MM.1S (cell line): Measurements from ENCODE around the gene AP1AR.
A peak's percentile ranks its signal among the peaks of the same experiment; 100 is the strongest.
"Not testable (repeated sequence)": the region's sequence is repeated elsewhere in the genome, so short reads cannot be mapped to it uniquely, and the experiment has no call there.

Source experiments
- DNase-seq: peaks from one replicate; pipeline ENCODE4 v3.0.0-alpha.2; 2015
- H2AFZ ChIP-seq: fragments of 300-600 bp; sonication (generic); 2 replicates; pipeline ENCODE4 v1.6.0; 2016; ENCODE audit warnings: antibody characterized with exemption, low read length
- H3F3A ChIP-seq: fragments of 300-600 bp; sonication (generic); 2 replicates; pipeline ENCODE4 v1.6.1; 2016; ENCODE audit warnings: mild to moderate bottlenecking, antibody characterized with exemption, low read length, moderate library complexity, mixed read lengths; ENCODE audit not compliant: insufficient read depth
- H3K27ac ChIP-seq: fragments of 300-600 bp; sonication (generic); 2 replicates; pipeline ENCODE4 v1.5.1; 2016; ENCODE audit warnings: mild to moderate bottlenecking, low read length
- H3K27me3 ChIP-seq: fragments of 300-600 bp; sonication (generic); replicated peaks from 2 replicates; pipeline ENCODE4 v1.6.0; 2016; ENCODE audit warnings: low read length; ENCODE audit not compliant: insufficient read depth
- H3K36me3 ChIP-seq: fragments of 300-600 bp; sonication (generic); replicated peaks from 2 replicates; pipeline ENCODE4 v1.6.1; 2016; ENCODE audit warnings: mild to moderate bottlenecking, low read length, mixed read lengths; ENCODE audit not compliant: insufficient read depth
- H3K4me1 ChIP-seq: fragments of 300-600 bp; sonication (generic); 2 replicates; pipeline ENCODE4 v1.6.1; 2016; ENCODE audit warnings: low read length, mixed read lengths
- H3K4me2 ChIP-seq: fragments of 300-600 bp; sonication (generic); 2 replicates; pipeline ENCODE4 v1.6.0; 2016; ENCODE audit warnings: low read depth, low read length
- H3K4me3 ChIP-seq: fragments of 300-600 bp; sonication (generic); 2 replicates; pipeline ENCODE4 v1.5.1; 2016; ENCODE audit warnings: low read length, mixed read lengths
- H3K79me2 ChIP-seq: fragments of 300-600 bp; sonication (generic); 2 replicates; pipeline ENCODE4 v1.6.1; 2016; ENCODE audit warnings: mixed run types, low read length, mixed read lengths
- H3K9ac ChIP-seq: fragments of 300-600 bp; sonication (generic); 2 replicates; pipeline ENCODE4 v1.6.1; 2016; ENCODE audit warnings: low read length, mixed read lengths
- H3K9me2 ChIP-seq: fragments of 300-600 bp; sonication (generic); replicated peaks from 2 replicates; pipeline ENCODE4 v1.6.1; 2016; ENCODE audit warnings: mild to moderate bottlenecking, low read length, mixed read lengths; ENCODE audit not compliant: insufficient read depth
- H3K9me3 ChIP-seq: fragments of 300-600 bp; sonication (generic); replicated peaks from 2 replicates; pipeline ENCODE4 v1.6.1; 2016; ENCODE audit warnings: mild to moderate bottlenecking, low read length, mixed read lengths; ENCODE audit not compliant: insufficient read depth
- H4K20me1 ChIP-seq: fragments of 300-600 bp; sonication (generic); 2 replicates; pipeline ENCODE4 v1.6.1; 2016; ENCODE audit warnings: mild to moderate bottlenecking, low read length, moderate library complexity, mixed read lengths; ENCODE audit not compliant: insufficient read depth
- CTCF ChIP-seq: fragments of 300-600 bp; sonication (generic); IDR thresholded peaks from 2 replicates; pipeline ENCODE4 v1.5.1; 2016; ENCODE audit warnings: antibody characterized with exemption, low read length, mixed read lengths
- EZH2 ChIP-seq: fragments of 300-600 bp; sonication (generic); optimal IDR thresholded peaks from 2 replicates; pipeline ENCODE3; 2017; ENCODE audit warnings: low read depth, mild to moderate bottlenecking, antibody characterized with exemption, low read length, mixed read lengths
- EZH2phosphoT487 ChIP-seq: fragments of 300-600 bp; sonication (generic); IDR thresholded peaks from 2 replicates; pipeline ENCODE4 v1.6.1; 2018; ENCODE audit warnings: antibody characterized with exemption, low read length

The AP1AR gene

GRCh38 chr4:112309263-112309791 lies 77.7 kb downstream of the AP1AR start:
- H3K27me3 ChIP-seq, H3K9me2 ChIP-seq, H3K79me2 ChIP-seq, H3K27ac ChIP-seq, H3K4me3 ChIP-seq, H4K20me1 ChIP-seq, H3K4me1 ChIP-seq, H3F3A ChIP-seq, H2AFZ ChIP-seq, H3K4me2 ChIP-seq, DNase-seq, H3K9me3 ChIP-seq, H3K36me3 ChIP-seq, H3K9ac ChIP-seq: not testable (repeated sequence)

DNA sequence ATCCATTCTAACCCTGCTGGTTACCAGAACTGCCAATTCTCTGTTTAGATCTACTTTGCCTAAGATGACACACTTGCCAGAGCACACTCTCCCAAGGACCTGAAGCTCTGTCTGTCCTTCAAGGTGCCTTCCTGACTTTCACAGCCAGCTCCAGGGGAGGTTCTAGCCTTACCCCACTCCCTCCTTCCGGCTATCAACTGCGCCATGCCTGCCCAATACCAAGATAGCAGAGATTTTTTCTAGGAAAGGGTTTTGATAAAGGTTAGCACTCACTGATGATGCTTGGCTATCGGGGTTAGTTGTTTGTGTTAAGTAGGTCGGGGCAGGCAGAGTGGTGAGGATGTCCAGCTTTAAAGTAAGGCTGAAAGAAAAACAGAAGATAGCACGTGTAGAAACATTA lies 79.9 kb downstream of the AP1AR start:
- Histone ChIP-seq H3F3A (peaks cover 6% of the 10 kb centered on the region), H3K79me2 (no peaks in the 10 kb centered on the region), H3K9ac (no peak overlapping the region), H3K4me2 (0 out of 2 replicates have a peak overlapping the region, but pooled peaks have one; percentile 6), H3K4me3 (no peak overlapping the region), H3K9me2 (no peaks in the 10 kb centered on the region), H3K27me3 (no peaks in the 10 kb centered on the region), H3K27ac (no peak overlapping the region), H2AFZ (no peak overlapping the region), H4K20me1 (no peaks in the 10 kb centered on the region), H3K4me1 (peaks cover 8% of the 10 kb centered on the region), H3K36me3 (no peaks in the 10 kb centered on the region), H3K9me3 (no peaks in the 10 kb centered on the region)
- TF ChIP-seq EZH2 (no peak), CTCF (no peak), EZH2phosphoT487 (no peak)
- DNase-seq = no peak

DNA sequence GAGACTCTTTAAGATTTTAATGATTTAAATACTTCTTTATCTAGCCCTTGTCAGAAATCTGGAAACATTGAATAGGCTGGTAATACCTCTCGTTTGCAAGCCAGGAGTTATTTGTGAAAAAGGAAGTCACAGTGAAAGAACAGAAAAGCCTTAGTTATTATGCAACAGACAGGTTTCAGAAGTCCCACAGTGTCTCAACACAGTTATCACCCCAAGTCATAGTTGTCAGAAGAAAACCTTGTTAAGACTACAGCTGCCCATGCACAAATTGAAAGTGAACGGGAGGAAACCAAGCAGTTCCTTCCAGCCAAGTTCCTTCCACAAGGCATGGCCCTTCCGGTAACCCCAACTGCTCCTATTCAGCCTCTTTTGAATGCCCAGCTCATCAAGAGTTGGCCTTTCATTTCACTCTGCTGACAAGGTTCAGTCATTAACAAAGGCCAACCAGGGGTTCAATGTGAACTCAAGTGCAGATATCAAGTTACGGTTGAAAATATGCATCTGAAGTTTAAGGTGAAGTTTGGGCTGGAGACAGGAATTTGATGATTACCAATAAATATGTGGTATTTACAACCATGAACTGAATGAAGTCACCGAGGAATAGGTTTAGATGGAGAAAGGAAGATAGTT lies 81.1 kb downstream of the AP1AR start:
- Histone ChIP-seq H3F3A (peaks cover 6% of the 10 kb centered on the region), H3K9me2 (no peaks in the 10 kb centered on the region), H3K4me1 (peaks cover 8% of the 10 kb centered on the region), H3K27ac (peak overlapping the region; percentile 24; the same call in 1 of the 2 replicates), H3K79me2 (no peaks in the 10 kb centered on the region), H3K36me3 (no peaks in the 10 kb centered on the region), H4K20me1 (no peaks in the 10 kb centered on the region), H3K9ac (peak overlapping the region; percentile 16; the same call in 1 of the 2 replicates), H3K4me3 (peak overlapping the region; percentile 36), H3K9me3 (no peaks in the 10 kb centered on the region), H3K27me3 (no peaks in the 10 kb centered on the region), H2AFZ (peak overlapping the region; percentile 68), H3K4me2 (peak overlapping the region; percentile 63)
- peak; percentile 36 for DNase-seq
- TF ChIP-seq CTCF (no peak), EZH2 (no peak), EZH2phosphoT487 (no peak)

GRCh38 chr4:112315446-112315845 lies 83.9 kb downstream of the AP1AR start:
- Histone ChIP-seq H3K27ac (no peak overlapping the region), H3K27me3 (no peaks in the 10 kb centered on the region), H4K20me1 (no peaks in the 10 kb centered on the region), H3K9me2 (no peaks in the 10 kb centered on the region), H3K4me1 (peaks cover 8% of the 10 kb centered on the region), H3K9ac (no peak overlapping the region), H3K9me3 (no peaks in the 10 kb centered on the region), H3K4me3 (no peak overlapping the region), H3K4me2 (no peak overlapping the region), H3F3A (peaks cover 6% of the 10 kb centered on the region), H3K79me2 (no peaks in the 10 kb centered on the region), H3K36me3 (no peaks in the 10 kb centered on the region), H2AFZ (no peak overlapping the region)
- no peak for DNase-seq
- TF ChIP-seq CTCF (no peak), EZH2 (no peak), EZH2phosphoT487 (no peak)
